Central memory CD8-positive, alpha-beta T cell (primary cell): ENCODE measurements around the gene MYOCD.

Experiments used
- ATAC-seq: fragments of 150-1000 bp; cut with Tn5 transposase; replicated peaks from 2 replicates; pipeline ENCODE4 v1.10.0; 2022; ENCODE audit warnings: mild to moderate bottlenecking, moderate FRiP score, moderate number of reproducible peaks; ENCODE audit not compliant: poor library complexity, severe bottlenecking; ENCODE audit errors: extremely low read depth
- DNase-seq, 2 donors: peaks; one replicate each; pipeline ENCODE4 v3.0.0; 2021; ENCODE audit warnings: low spot score in 2 of 2
- H3K27ac Mint-ChIP-seq: one replicate; pipeline ENCODE4 v1.8.0; 2022; ENCODE audit warnings: low read depth, mild to moderate bottlenecking, moderate library complexity, mixed read lengths
- H3K27me3 Mint-ChIP-seq: one replicate; pipeline ENCODE4 v1.8.0; 2022; ENCODE audit warnings: mixed read lengths
- H3K36me3 Mint-ChIP-seq: one replicate; pipeline ENCODE4 v1.8.0; 2022; ENCODE audit warnings: mild to moderate bottlenecking, moderate library complexity, mixed read lengths; ENCODE audit not compliant: insufficient read depth
- H3K4me1 Mint-ChIP-seq: one replicate; pipeline ENCODE4 v1.8.0; 2022; ENCODE audit warnings: mixed read lengths
- H3K4me3 Mint-ChIP-seq: one replicate; pipeline ENCODE4 v1.8.0; 2022; ENCODE audit warnings: mild to moderate bottlenecking, moderate library complexity, mixed read lengths
- H3K9me3 Mint-ChIP-seq: one replicate; pipeline ENCODE4 v1.8.0; 2022; ENCODE audit warnings: mixed read lengths

Gene MYOCD

GRCh38 chr17:12730421-12730820, 64.7 kb downstream of the MYOCD start:
- H3K4me3 Mint-ChIP-seq = no peak overlapping the region
- H3K27ac Mint-ChIP-seq = no peak overlapping the region
- no peak for ATAC-seq
- no peaks in the 10 kb centered on the region for H3K36me3 Mint-ChIP-seq
- H3K27me3 Mint-ChIP-seq = peaks cover 10% of the 10 kb centered on the region
- no peaks in the 10 kb centered on the region for H3K4me1 Mint-ChIP-seq
- H3K9me3 Mint-ChIP-seq = peaks cover 6% of the 10 kb centered on the region
- DNase-seq = no peak

- Mint-ChIP-seq H3K4me3 (no peak overlapping the region), H3K9me3 (peaks cover 6% of the 10 kb centered on the region), H3K36me3 (no peaks in the 10 kb centered on the region), H3K27ac (no peak overlapping the region), H3K27me3 (peaks cover 10% of the 10 kb centered on the region), H3K4me1 (no peaks in the 10 kb centered on the region)
- DNase-seq (no peak), ATAC-seq (no peak)
Observed at GRCh38 chr17:12730931-12731521, 65.3 kb downstream of the MYOCD start.

GRCh38 chr17:12731839-12732238, 66.1 kb downstream of the MYOCD start:
- ATAC-seq (no peak), DNase-seq (no peak)
- no peaks in the 10 kb centered on the region for H3K36me3 Mint-ChIP-seq
- no peaks in the 10 kb centered on the region for H3K4me1 Mint-ChIP-seq
- no peak overlapping the region for H3K27ac Mint-ChIP-seq
- peaks cover 10% of the 10 kb centered on the region for H3K27me3 Mint-ChIP-seq
- H3K4me3 Mint-ChIP-seq = no peak overlapping the region
- peaks cover 6% of the 10 kb centered on the region for H3K9me3 Mint-ChIP-seq

- Mint-ChIP-seq H3K27me3 (peaks cover 10% of the 10 kb centered on the region), H3K27ac (no peak overlapping the region)
- no peak for ATAC-seq
Observed at GRCh38 chr17:12732366-12732765, 66.7 kb downstream of the MYOCD start.

GRCh38 chr17:12734926-12735325, 69.2 kb downstream of the MYOCD start:
- Mint-ChIP-seq H3K4me3 (no peak overlapping the region), H3K27me3 (no peaks in the 10 kb centered on the region), H3K27ac (no peak overlapping the region), H3K36me3 (no peaks in the 10 kb centered on the region), H3K4me1 (no peaks in the 10 kb centered on the region), H3K9me3 (peaks cover 6% of the 10 kb centered on the region)
- DNase-seq (no peak), ATAC-seq (no peak)

More at GRCh38 chr17:12732366-12732765, 66.7 kb downstream of the MYOCD start:
- H3K4me1 Mint-ChIP-seq = no peaks in the 10 kb centered on the region
- peaks cover 6% of the 10 kb centered on the region for H3K9me3 Mint-ChIP-seq
- H3K36me3 Mint-ChIP-seq = no peaks in the 10 kb centered on the region
- DNase-seq = no peak
- no peak overlapping the region for H3K4me3 Mint-ChIP-seq

- Mint-ChIP-seq H3K4me1 (no peaks in the 10 kb centered on the region), H3K9me3 (peaks cover 6% of the 10 kb centered on the region), H3K4me3 (no peak overlapping the region), H3K36me3 (no peaks in the 10 kb centered on the region), H3K27me3 (no peaks in the 10 kb centered on the region), H3K27ac (no peak overlapping the region)
- ATAC-seq = no peak
- DNase-seq = no peak
Observed at GRCh38 chr17:12735517-12735916, 69.8 kb downstream of the MYOCD start.

- Mint-ChIP-seq H3K27ac (no peak overlapping the region), H3K9me3 (peaks cover 11% of the 10 kb centered on the region), H3K4me1 (no peaks in the 10 kb centered on the region), H3K36me3 (no peaks in the 10 kb centered on the region), H3K27me3 (no peaks in the 10 kb centered on the region), H3K4me3 (no peak overlapping the region)
- ATAC-seq (no peak), DNase-seq (no peak)
Observed at GRCh38 chr17:12736526-12736925, 70.8 kb downstream of the MYOCD start.

- Mint-ChIP-seq H3K36me3 (no peaks in the 10 kb centered on the region), H3K27ac (no peak overlapping the region), H3K4me3 (no peak overlapping the region), H3K4me1 (no peaks in the 10 kb centered on the region), H3K9me3 (peaks cover 5% of the 10 kb centered on the region), H3K27me3 (no peaks in the 10 kb centered on the region)
- ATAC-seq (no peak), DNase-seq (no peak)
Observed at GRCh38 chr17:12737740-12738469, 72.2 kb downstream of the MYOCD start.

GRCh38 chr17:12738624-12739023, 72.9 kb downstream of the MYOCD start:
- H3K36me3 Mint-ChIP-seq = no peaks in the 10 kb centered on the region
- no peaks in the 10 kb centered on the region for H3K27me3 Mint-ChIP-seq
- H3K4me1 Mint-ChIP-seq = no peaks in the 10 kb centered on the region
- no peak for DNase-seq
- no peak for ATAC-seq
- no peak overlapping the region for H3K27ac Mint-ChIP-seq
- no peak overlapping the region for H3K4me3 Mint-ChIP-seq
- peaks cover 5% of the 10 kb centered on the region for H3K9me3 Mint-ChIP-seq

GRCh38 chr17:12739500-12739899, 73.8 kb downstream of the MYOCD start:
- Mint-ChIP-seq H3K36me3 (no peaks in the 10 kb centered on the region), H3K27ac (no peak overlapping the region), H3K4me1 (no peaks in the 10 kb centered on the region), H3K4me3 (no peak overlapping the region), H3K9me3 (peaks cover 5% of the 10 kb centered on the region), H3K27me3 (no peaks in the 10 kb centered on the region)
- no peak for DNase-seq
- ATAC-seq = no peak

- H3K4me3 Mint-ChIP-seq = no peak overlapping the region
- DNase-seq (no peak), ATAC-seq (no peak)
- peaks cover 5% of the 10 kb centered on the region for H3K9me3 Mint-ChIP-seq
- no peak overlapping the region for H3K27ac Mint-ChIP-seq
- H3K27me3 Mint-ChIP-seq = peaks cover 15% of the 10 kb centered on the region
- H3K4me1 Mint-ChIP-seq = no peaks in the 10 kb centered on the region
- no peaks in the 10 kb centered on the region for H3K36me3 Mint-ChIP-seq
Observed at GRCh38 chr17:12743046-12743445, 77.4 kb downstream of the MYOCD start.

- ATAC-seq (no peak), DNase-seq (no peak)
- Mint-ChIP-seq H3K27ac (no peak overlapping the region), H3K9me3 (peaks cover 5% of the 10 kb centered on the region), H3K4me1 (no peaks in the 10 kb centered on the region), H3K36me3 (no peaks in the 10 kb centered on the region), H3K4me3 (no peak overlapping the region), H3K27me3 (peaks cover 15% of the 10 kb centered on the region)
Observed at GRCh38 chr17:12744298-12744697, 78.6 kb downstream of the MYOCD start.

- H3K27ac Mint-ChIP-seq = no peak overlapping the region
- H3K9me3 Mint-ChIP-seq = peaks cover 5% of the 10 kb centered on the region
- no peaks in the 10 kb centered on the region for H3K4me1 Mint-ChIP-seq
- no peak overlapping the region for H3K4me3 Mint-ChIP-seq
- no peak for DNase-seq
- H3K27me3 Mint-ChIP-seq = peaks cover 15% of the 10 kb centered on the region
- H3K36me3 Mint-ChIP-seq = no peaks in the 10 kb centered on the region
- ATAC-seq = no peak
Observed at GRCh38 chr17:12744786-12745185, 79.1 kb downstream of the MYOCD start.
